Activated CD8-positive, alpha-beta memory T cell treated with anti-CD3 and anti-CD28 coated beads, Interleukin-2, amount 50 U/mL, for 48 hours (primary cell): Measurements from ENCODE around the gene SVIP.

Experiments used
- DNase-seq: peaks from one replicate; pipeline ENCODE4 v3.0.0-alpha.2; 2020

Gene SVIP, protein sequence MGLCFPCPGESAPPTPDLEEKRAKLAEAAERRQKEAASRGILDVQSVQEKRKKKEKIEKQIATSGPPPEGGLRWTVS

DNA sequence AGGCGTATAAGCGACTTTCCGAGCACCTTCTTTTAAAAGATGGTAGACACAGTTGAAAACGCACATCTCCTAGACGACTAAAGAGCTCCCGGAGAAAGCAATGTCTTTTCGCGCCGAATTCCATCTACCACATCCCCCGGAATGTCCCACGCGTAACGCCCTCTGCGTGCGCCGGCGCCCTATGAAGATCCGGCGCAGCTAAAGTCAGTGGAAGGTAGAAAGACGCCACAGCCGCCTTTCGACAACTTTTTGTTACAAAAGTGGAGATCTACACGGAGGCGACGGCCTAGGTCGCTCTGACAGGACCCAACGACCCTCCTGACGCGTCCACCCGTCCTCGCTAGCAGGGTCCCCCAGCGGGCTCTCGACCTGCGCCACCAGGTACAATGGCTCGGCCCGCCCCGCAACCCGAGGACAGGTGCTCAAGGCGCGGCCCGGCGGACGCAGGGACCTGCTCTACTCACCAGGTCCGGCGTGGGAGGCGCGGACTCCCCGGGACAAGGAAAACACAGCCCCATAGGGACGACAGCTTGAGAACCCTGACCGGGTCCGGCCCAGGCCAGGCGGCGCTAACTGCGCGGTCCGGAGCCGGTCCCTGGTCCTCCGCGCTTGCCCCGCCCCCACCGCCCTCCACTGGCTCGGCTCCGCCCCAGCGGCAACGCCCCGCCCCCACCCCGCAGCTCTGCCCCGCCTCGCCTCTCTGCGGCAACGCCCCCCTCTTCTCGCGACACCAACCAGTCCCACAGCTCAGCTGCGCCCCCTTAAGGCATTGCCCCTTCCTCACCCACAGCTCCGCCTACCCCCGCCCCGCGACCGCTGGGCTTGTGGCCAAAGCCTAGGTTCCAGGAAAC is at the start of gene SVIP:
Gene SVIP (minus strand): TSS at position 571 of the 851 bp plus-strand sequence. CDS start 53 bp downstream, at position 518.
- peak; percentile 96 for DNase-seq

DNA sequence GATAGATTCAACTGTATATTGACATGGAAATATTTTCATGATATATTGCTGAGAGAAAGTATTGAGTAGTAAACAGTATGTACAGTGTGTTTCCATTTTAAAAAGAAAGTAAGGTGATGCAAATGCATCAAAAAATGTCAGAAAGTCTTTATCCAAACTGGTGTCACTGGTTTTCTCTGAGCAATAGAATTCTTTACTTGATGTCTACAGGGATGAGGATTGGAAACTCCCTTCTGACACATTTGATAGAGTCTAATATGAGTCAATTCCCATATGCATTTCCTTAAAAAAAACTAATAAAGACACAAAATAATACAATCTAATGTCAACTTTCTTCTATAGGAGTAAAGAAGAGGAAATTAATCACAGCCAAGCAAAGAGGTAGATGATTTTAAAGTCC is 49.0 kb upstream of the SVIP start:
- DNase-seq = no peak

DNA sequence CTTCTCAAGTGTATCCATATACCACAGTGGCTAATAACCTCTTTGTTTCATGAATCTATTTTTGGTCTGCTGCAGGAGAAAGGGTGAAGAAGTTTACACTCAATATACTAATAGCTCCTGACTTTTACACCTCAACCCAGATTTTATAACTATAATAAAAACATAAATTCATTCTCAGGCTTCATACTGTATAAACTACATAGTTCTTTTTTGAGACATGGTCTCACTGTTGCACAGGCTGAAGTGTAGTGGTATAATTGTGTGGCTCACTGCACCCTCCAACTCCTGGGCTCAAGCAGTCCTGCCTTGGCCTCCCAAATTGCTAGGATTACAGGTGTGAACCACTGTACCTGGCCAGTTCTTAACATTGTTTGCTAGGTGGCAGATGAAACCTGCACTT is 48.4 kb upstream of the SVIP start:
- DNase-seq = no peak

DNA sequence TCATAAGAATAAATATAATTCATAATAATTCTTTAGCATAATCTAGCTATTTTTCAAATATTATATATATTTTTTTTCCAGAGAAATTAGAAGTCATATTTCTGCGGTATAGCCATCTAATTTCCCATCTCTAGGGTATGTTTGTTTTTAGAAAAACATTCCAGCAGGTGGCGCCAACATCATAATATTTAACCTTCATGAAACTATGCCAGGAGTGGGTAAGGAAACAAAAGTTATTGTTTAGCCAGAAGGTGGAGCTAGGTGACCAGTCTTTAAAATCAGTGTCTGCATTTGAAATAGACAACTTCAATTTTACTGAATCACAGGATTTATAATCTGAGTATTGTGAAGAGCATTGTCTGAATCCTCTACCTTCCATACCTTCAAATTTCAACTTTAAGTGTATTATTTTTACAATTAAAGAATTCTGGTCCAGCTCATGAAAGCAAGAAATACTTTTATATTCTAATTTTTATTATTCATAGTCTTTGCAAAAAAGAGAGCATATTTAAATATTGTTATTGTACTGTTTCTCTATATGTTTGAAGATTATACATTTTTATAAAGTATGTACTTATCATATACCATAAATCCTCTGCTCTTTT is 46.4 kb upstream of the SVIP start:
- DNase-seq = peak; percentile 64

DNA sequence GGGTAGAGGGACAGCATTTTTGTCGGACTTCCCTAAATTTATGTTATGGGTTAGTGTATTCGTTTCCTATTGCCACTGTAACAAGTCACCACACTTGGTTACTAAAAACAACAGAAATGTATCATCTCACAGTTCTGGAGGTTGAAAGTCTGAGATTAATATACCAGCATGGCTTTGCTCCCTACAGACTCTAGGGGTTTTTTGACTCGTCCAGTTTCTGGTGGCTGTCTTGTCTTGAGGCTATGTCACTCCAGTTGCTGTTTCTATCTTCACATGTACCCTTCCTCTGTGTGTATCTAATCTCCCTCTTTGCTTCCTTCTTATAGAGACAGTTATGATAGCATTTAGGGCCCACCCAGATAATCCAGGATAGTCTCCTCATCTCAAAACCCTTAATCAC is 39.7 kb upstream of the SVIP start:
- DNase-seq = no peak

DNA sequence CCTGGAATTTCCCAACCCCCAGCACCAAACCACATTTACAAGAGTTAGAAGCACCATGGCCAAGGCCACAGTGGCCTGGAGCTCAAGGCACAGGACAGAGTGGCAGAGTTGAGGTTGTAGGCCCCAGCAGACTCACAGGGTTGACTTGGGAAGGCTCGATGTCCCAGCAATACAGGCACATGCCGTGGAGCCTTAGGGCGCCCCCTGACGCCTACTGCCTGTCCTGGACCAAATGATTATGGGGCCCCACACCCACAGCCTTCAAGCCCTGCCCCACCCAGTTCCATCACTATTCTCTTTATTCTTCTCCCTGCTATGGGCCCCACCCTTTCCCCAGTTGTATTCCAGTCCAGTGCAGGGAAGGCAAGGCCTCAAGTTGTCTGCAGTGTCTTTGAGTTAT is 30.6 kb upstream of the SVIP start, which contains the start of gene CCDC179:
Gene CCDC179 (minus strand): TSS at position 234 of the 400 bp plus-strand sequence. CDS start 53 bp downstream, at position 181.
- DNase-seq = no peak

DNA sequence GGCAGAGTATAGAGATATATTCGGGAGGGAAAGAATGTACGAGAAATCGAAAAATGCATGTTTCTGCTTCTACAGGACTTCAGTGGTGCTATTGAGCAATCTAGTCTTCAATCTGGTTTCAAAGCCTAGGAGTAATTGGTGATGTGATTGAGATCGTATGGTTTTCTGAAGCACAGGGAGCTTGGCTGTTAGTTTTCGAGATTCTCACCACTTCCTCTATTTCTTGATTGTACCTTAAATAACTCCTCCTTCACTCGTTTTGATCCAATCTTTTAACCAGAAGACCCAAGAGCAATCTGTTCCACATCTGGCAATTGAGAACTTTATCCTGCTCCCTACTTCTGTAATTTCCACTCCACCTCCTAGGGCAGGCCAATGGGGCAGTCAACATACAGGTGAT is 30.2 kb upstream of the SVIP start:
- DNase-seq = no peak

DNA sequence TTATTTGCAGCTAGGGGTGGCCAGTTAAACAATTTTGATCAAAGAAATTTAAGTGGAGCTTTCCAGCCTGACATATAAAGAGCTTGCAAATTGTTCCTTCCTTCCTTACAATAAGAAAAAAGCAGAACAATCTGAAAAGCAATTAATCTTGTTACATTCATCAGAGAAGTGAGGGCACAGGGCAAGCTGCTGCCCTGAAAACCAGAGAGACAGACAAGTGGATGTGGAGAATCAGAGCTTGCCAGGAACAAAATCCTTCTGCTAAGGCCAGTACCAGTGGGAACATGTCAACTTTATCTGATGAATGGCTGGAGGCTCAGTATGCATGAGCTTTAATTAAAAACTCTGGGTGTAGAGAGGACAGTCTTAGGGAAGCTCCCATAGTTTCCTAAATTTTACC is 21.9 kb upstream of the SVIP start:
- no peak for DNase-seq

DNA sequence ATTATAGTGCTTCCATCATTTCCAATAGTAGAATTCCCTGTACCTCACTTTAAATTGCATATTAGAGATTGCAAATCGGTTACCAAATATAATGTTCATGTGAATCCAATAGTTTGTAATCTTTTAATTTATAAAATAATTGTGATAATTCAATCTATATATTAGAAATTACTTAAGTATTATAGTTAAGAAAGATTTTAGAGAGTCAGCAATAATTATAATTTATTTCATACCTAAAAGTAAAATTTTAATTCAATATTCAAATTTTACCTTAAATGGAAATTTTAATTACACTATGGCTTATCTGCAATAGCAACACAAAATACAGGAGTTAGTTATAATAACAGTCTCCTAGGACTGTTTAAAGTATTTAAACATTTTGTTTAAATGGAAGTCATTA is 17.1 kb upstream of the SVIP start:
- no peak for DNase-seq

DNA sequence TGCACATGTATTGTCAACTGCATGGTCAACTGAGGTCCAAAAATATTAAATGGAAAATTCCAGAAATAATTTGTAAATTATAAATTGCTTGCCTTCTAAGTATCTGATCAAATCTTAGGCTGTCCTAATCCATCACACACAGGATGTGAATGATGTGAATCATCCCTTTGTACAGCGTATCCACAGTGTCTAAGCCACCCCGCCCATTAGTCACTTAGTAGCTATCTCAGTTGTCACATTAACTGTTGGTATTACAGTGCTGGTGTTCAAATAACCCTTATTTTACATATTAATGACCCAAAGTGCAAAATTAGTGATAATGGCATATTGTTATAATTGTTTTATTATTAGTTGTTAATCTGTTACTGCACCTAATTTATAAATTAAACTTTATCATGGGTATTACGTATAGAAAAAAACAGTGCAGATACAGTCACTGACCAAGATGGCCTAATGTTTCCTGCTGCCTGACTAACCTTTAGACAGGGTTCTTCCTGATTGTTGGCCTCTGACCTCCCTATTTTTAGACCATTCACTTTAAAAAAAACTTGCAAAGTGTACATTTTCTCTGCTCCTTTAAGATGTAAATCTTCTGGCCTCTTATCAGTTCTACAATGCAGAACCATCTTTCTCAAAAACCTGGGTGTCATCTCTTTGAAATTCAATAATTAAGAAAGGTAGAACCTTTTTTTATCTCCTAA is 2.9 kb upstream of the SVIP start:
- DNase-seq = no peak

DNA sequence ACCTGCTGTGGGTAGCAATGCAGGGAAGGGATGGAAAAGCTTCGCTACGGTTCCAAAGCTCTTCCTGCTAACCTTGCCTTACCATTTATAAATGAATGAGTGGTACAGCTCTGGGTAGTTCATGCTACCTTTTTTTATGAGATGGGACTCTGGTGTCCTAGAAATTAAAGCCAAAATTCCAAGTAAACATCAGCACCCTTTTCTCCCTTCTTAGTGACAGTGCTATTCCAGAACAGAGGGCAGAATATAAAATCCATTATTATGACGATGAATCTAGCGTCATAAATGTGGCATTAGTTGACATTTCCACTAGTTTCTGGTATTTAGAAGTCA is 447 bp upstream of the SVIP start:
- no peak for DNase-seq

DNA sequence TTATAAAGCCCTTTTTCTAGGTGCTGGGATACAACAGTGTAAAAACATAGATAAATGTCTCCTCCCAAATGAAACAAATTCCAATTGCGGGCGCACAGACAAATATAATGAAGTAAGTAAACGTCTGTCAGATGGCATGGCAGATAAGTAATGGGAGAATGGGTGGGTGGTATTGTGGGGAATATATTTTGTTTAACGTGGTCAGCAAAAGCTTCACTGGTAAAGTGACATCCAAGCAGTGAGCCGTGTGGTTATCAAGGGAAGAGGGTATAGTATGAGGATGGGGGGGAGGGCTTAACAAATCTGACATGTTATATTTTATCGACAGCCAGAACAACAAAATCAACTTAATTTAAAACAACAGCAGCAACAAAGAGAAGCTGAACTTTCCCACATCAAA is 1.2 kb downstream of the SVIP start:
- DNase-seq = no peak

DNA sequence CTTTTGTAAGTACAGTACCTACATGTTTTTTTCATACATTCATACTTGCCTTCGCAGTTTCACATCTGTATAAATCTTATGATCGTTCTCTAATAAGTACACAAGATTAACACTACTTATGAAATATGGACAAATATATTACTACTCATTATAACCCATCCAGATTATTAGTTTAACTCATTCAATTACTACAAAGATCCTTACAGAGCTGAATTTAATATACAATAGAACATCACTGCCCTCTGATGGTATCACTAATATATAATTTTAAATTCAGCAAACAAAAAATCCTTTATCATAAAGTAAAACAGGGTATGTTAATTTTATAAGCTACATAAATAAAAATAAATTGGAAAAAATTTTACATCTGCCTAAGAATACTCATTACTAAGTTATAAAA is 7.4 kb downstream of the SVIP start:
- DNase-seq = no peak

DNA sequence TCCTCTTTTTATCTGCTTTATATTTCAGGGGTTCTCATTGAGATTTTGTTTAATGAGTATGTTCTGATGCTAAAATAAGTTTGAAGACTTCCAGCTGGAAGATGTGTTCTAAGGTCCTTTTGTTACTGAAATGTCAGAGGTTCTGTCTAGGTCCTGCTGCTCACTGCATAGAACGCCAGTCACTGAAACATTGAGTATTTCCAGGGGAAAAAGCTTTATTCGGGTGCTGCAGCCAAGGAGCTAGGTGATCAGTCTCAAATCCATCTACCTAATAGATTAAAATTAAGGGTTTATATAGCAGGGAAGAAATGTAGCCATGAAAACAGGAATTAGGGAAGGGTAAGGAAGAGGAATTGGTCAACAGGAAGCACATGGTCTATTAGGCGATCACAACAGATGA is 19.7 kb downstream of the SVIP start:
- no peak for DNase-seq

DNA sequence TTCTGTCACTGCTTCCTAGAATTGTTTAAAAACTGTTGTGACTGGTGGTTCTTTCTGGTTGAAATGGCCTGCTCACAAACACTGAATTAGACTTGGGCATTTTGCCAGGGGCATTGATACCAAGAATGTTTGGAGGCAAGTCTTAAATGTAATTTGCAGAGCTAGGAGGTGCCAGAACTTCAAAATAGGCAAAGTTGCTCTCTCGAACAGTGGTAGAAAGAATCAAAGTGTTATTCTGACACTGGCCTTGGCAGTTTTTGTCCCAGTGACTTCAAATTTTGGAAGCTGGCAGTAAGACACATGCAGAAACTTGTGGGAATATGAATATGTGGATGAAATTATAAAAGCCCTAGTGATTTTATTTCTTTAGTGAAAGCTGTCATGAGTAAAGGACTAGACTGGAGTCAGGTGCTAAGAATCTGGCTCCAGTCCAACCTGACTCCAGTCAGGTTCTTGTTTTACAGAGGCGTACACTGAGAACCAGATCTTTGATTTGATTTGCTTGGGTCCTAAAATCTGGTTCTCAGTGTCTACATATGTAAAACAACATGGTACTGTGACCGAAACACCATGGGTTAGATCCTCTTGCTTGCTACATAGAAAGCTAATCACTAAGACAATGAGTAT is 20.9 kb downstream of the SVIP start:
- no peak for DNase-seq

DNA sequence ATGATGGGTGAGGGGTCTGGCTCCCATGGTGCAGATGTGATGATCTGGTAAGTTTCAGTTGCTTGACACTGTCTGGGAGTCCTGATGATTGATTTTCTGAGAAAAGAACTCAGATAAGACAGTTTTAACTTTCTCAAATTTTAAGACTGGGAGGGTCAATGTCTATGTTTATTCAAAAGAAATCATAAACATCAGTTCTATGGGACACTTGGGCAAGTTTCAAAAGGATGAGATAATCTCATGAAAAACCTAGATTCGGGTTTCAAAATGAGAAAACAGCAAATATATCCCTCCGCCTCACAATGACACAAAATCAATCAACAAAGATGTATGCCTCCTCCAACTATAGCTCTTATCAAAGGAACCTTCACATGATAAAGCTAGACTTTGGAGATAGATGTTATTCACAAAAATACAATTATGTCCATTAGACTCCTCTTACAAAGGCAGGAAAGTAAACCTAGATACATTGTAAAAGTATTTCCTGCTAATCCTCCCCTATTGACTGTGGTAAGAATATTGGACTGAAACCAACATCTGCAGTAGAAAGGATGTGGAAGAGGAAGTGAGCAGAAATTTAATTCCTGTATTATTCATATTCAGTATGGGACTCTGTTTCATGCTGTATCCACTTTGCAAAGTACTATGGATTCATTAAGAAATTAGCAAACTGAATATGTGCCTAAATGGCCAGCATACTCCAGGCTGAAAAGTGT is 21.6 kb downstream of the SVIP start:
- no peak for DNase-seq

DNA sequence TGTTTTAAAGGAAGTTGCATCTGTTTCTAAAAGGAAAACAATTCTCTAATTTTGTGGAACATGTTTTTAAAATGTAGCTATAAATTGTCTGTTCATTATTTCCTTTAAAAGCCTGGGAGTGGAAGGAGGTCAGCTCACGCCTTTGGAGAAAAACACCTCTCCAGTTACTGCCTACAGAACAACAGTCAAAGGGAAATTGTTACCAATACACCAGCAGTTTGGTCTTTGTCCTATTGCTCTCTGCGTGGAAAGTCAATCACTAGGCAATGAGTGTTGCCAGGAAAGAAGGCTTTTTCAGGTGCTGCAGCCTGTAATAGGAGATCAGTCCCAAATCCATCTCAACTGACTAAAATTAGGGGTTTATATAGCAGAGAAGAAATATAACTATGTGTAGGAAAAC is 22.2 kb downstream of the SVIP start:
- no peak for DNase-seq

DNA sequence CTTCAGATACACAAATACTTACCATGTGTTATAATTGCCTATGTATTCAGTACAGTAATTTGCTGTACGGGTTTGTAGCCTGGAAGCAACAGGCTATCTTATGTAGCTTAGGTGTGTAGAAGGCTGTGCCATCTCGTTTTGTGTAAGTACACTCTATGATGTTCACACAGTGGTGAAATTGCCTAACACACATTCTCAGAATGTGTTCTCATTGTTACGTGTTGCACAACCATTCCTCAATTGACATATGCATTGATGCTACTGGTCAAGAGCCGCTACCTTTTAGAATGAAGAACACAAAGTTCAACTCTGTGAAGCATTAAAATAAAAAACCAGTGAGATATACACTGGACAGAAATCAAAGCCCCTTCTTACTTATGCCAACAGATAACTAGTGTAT is 26.7 kb downstream of the SVIP start:
- DNase-seq = no peak

DNA sequence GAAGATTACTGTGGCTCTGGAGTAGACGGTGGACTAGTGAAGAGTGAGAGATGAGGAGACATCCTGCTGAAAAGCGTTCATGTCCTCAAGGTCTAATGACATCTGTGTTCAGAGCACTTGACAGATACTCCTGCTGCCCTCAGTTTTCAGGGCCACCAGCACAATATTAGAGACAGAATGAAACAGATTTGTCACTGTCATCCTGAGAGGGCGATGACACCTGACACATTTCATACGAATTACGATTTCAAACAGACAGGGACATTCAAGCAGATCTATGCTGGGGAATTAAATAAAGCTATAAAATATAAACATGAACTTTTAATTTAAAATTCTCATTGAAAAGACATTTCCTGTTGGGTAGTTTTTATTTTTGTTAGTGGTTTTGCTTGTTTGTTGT is 29.1 kb downstream of the SVIP start:
- DNase-seq = no peak

DNA sequence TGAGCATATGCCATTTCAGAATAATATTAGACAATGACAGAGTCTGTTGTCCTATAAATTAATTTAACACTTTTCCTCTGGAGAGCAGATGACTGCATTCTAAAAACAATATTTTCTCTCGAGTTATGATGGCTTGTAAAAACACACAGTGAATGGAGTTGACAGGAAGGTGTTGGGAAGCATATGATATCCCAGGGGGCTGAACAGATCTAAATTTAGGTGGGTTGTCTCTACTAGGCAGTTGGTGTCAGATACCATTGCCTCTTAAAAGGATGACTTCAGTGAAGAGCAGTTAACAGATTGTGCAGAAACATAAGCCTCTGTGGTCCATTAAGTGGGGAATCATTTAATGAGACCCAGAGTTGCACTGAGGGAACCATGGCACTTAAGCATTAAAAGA is 30.7 kb downstream of the SVIP start:
- no peak for DNase-seq

DNA sequence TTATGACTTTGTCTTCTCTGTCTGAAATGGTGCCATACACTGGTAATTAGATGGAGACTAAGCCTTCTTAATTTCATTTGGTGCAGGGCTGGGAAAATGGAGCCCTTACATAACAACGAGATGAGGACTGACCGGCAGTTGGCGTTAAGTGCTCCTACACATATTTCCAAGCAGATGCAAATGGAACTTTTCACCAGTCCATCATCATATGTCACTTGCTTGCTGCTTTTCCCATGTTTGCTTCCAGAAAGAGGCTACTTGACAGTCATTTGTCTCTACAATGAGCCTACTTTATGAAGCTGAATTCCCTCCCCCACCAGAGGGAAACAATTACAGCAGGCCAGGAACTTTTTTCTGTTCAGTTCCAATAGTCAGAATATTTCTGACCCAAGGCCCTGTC is 32.6 kb downstream of the SVIP start:
- DNase-seq = no peak

DNA sequence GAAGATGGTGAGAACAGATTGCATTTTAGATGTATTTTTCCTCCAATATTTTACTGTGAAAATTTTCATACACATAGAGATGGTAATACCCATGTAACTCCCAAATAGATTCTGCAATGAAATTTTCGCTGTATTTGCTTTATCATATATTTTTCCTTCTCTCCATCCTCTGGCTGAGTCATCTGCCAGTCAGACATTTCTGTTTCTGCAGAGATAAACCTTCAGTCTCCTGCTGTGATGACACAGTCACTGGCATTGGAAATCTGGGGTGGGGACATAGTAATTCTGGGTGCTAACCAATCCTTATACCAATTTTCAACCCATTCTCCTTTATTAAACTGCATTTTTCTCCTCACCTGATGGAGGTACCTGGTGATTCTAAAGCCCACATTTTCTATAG is 33.7 kb downstream of the SVIP start:
- no peak for DNase-seq

DNA sequence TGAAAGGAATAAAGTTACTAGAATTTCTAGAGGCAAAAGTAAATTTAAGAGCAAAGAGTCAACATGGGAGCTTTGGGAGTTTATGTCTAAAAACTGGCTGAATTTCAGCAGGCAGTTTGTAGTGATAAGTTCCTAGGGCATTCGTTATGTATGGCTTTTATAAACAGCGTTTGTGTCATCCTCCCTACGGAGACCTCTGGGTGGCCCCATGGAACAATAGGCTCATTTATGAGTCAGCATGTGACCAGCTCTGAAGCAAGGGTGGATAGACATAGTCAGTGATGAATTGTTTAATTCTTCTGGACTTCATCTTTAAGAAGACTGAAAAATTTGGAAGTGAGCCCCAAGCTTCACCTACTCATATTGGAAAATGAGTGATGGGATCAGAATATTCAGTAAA is 37.1 kb downstream of the SVIP start:
- no peak for DNase-seq
